Progenitor cell of endocrine pancreas (in vitro differentiated cells): ENCODE measurements around the gene ZBTB8A. TPM values are rescaled to one million over a fixed set of nuclear protein-coding genes. Genes with fewer than 3 reads are reported as not detected.

Source experiments
- DNase-seq: peaks from one replicate; pipeline ENCODE4 v3.0.0; 2021; ENCODE audit warnings: low spot score; ENCODE audit not compliant: unreplicated experiment
- H3K27ac Mint-ChIP-seq: 2 replicates; pipeline ENCODE4 v1.8.0; 2021; ENCODE audit warnings: mild to moderate bottlenecking, moderate library complexity, mixed read lengths
- H3K27me3 Mint-ChIP-seq: 2 replicates; pipeline ENCODE4 v1.8.0; 2021; ENCODE audit warnings: mixed read lengths
- H3K36me3 Mint-ChIP-seq: 2 replicates; pipeline ENCODE4 v1.8.0; 2022; ENCODE audit warnings: mixed read lengths; ENCODE audit not compliant: insufficient read depth
- H3K4me1 Mint-ChIP-seq: 2 replicates; pipeline ENCODE4 v1.8.0; 2021; ENCODE audit warnings: low read depth, mixed read lengths
- H3K4me3 Mint-ChIP-seq: 2 replicates; pipeline ENCODE4 v1.8.0; 2021; ENCODE audit warnings: low read depth, mild to moderate bottlenecking, moderate library complexity, mixed read lengths
- H3K9me3 Mint-ChIP-seq: 2 replicates; pipeline ENCODE4 v1.8.0; 2021; ENCODE audit warnings: low read depth, mixed read lengths
- CTCF ChIP-seq: fragments of 200-600 bp; sonication (generic); IDR thresholded peaks from one replicate; pipeline ENCODE4 v1.5.0; 2021; ENCODE audit warnings: antibody characterized with exemption, mild to moderate bottlenecking; ENCODE audit not compliant: unreplicated experiment
- total RNA-seq: library from RNA; stranded (reverse); gene quantifications from 2 replicates; pipeline ENCODE4 v1.2.1, GENCODE V29; 2021

ZBTB8A gene
- total RNA-seq, 1 donor from 2014 or later = 10.8 TPM

GRCh38 chr1:32539584-32540571, 651 bp downstream of the ZBTB8A start:
- Mint-ChIP-seq H3K9me3 (no peaks in the 10 kb centered on the region), H3K4me1 (peaks cover 12% of the 10 kb centered on the region), H3K27me3 (peaks cover 7% of the 10 kb centered on the region), H3K27ac (peak overlapping the region; percentile 92), H3K4me3 (peak overlapping the region; percentile 89), H3K36me3 (peaks cover 4% of the 10 kb centered on the region)
- TF ChIP-seq CTCF = peak; percentile 21
- peak; percentile 51 for DNase-seq

- Mint-ChIP-seq H3K9me3 (no peaks in the 10 kb centered on the region), H3K4me1 (peaks cover 16% of the 10 kb centered on the region), H3K36me3 (peaks cover 4% of the 10 kb centered on the region), H3K27ac (peak overlapping the region; percentile 92), H3K4me3 (peak overlapping the region; percentile 89), H3K27me3 (peaks cover 7% of the 10 kb centered on the region)
- DNase-seq = no peak
- TF ChIP-seq CTCF = no peak
Measured at GRCh38 chr1:32540605-32541004, 1.4 kb downstream of the ZBTB8A start.

- no peak for TF ChIP-seq CTCF
- H3K36me3 Mint-ChIP-seq = peaks cover 4% of the 10 kb centered on the region
- DNase-seq = no peak
- no peaks in the 10 kb centered on the region for H3K9me3 Mint-ChIP-seq
- H3K4me1 Mint-ChIP-seq = peaks cover 19% of the 10 kb centered on the region
- no peak overlapping the region for H3K27ac Mint-ChIP-seq
- H3K4me3 Mint-ChIP-seq = peak overlapping the region; percentile 47
- H3K27me3 Mint-ChIP-seq = peaks cover 7% of the 10 kb centered on the region
Measured at GRCh38 chr1:32541064-32541566, 1.9 kb downstream of the ZBTB8A start.

- TF ChIP-seq CTCF = no peak
- Mint-ChIP-seq H3K27ac (peak overlapping the region; percentile 37), H3K4me1 (peaks cover 13% of the 10 kb centered on the region), H3K27me3 (no peaks in the 10 kb centered on the region), H3K4me3 (no peak overlapping the region), H3K9me3 (no peaks in the 10 kb centered on the region), H3K36me3 (peaks cover 2% of the 10 kb centered on the region)
- no peak for DNase-seq
Measured at GRCh38 chr1:32546611-32547010, 7.4 kb downstream of the ZBTB8A start.

GRCh38 chr1:32549616-32550015, 10.4 kb downstream of the ZBTB8A start:
- DNase-seq = no peak
- Mint-ChIP-seq H3K4me3 (no peak overlapping the region), H3K9me3 (no peaks in the 10 kb centered on the region), H3K4me1 (peaks cover 13% of the 10 kb centered on the region), H3K36me3 (peaks cover 1% of the 10 kb centered on the region), H3K27me3 (no peaks in the 10 kb centered on the region), H3K27ac (no peak overlapping the region)
- TF ChIP-seq CTCF = no peak
